ENCODE results near the gene CDO1. TPM values are rescaled to one million over a fixed set of nuclear protein-coding genes. Genes with fewer than 3 reads are reported as not detected.

CDO1 gene
- total and polyA plus RNA-seq, 4 donors = 2.9 to 31.7 (median 4.8) TPM

DNA sequence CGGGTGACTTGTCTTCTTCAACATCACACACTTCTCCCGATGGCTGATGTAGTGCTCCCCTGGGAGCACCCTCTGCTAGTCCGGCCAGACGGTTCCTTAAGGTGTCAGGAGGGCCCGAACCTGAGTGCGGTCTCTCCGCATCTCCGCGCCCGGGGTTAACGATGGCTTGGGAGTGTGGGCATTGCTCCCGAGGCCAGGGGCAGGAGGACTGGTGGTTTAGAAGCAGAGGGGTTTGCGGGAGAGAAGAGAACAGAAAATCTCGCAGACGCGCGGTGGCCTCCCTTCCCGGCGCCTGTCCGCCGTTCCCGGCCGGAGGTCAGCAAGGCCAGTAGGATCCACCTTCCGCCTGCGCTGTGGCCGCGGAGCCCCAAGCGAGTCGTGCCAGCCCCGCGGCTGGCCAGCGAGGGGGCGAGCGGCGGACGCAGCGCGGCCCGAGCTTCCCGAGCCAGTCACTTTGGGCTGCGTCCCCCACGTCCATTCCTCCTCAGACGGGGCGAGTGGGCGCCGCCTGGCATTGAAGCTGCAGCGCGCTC, 700 bp downstream of the CDO1 start:
- Histone ChIP-seq H3K27ac (ENCODE audit: low read depth in 1 of 2, low read length in 1 of 2) (peak overlapping the region in 1 of 2 donors; percentile 26), H3K27me3 (ENCODE audit: control insufficient read depth in 3 of 3, insufficient read depth in 3 of 3, low read length in 2 of 3) (peaks cover 0 to 12% (median 6%) of the 10 kb centered on the region in 3 donors), H3K36me3 (ENCODE audit: control insufficient read depth in 4 of 4, insufficient read depth in 4 of 4, low read length in 4 of 4) (peaks cover 0 to 11% (median 1%) of the 10 kb centered on the region in 4 donors), H3K9me3 (ENCODE audit: control insufficient read depth in 4 of 4, insufficient read depth in 3 of 4, low read length in 3 of 4) (peaks cover 0 to 2% (median 0%) of the 10 kb centered on the region in 4 donors), H3K9ac (ENCODE audit: insufficient read depth in 1 of 2, low read length in 2 of 2) (peak overlapping the region; percentile 59 to 90), H3K4me1 (ENCODE audit: control insufficient read depth in 5 of 5, insufficient read depth in 5 of 5, low read length in 5 of 5) (peaks cover 0 to 26% (median 4%) of the 10 kb centered on the region in 5 donors), H3K4me3 (peak overlapping the region; percentile 4)
- TF ChIP-seq, protein P1, sequence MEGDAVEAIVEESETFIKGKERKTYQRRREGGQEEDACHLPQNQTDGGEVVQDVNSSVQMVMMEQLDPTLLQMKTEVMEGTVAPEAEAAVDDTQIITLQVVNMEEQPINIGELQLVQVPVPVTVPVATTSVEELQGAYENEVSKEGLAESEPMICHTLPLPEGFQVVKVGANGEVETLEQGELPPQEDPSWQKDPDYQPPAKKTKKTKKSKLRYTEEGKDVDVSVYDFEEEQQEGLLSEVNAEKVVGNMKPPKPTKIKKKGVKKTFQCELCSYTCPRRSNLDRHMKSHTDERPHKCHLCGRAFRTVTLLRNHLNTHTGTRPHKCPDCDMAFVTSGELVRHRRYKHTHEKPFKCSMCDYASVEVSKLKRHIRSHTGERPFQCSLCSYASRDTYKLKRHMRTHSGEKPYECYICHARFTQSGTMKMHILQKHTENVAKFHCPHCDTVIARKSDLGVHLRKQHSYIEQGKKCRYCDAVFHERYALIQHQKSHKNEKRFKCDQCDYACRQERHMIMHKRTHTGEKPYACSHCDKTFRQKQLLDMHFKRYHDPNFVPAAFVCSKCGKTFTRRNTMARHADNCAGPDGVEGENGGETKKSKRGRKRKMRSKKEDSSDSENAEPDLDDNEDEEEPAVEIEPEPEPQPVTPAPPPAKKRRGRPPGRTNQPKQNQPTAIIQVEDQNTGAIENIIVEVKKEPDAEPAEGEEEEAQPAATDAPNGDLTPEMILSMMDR (IDR thresholded peaks at IDR 0.05; ENCODE audit: control extremely low read depth, extremely low read depth) = no peak
- 2% methylated on average over 32 to 48 of the region's 48 CpGs for WGBS, 2 donors
- peak; percentile 16 to 62 (median 53) for DNase-seq
- ATAC-seq (ENCODE audit: insufficient read depth, low FRiP score) = no peak

DNA sequence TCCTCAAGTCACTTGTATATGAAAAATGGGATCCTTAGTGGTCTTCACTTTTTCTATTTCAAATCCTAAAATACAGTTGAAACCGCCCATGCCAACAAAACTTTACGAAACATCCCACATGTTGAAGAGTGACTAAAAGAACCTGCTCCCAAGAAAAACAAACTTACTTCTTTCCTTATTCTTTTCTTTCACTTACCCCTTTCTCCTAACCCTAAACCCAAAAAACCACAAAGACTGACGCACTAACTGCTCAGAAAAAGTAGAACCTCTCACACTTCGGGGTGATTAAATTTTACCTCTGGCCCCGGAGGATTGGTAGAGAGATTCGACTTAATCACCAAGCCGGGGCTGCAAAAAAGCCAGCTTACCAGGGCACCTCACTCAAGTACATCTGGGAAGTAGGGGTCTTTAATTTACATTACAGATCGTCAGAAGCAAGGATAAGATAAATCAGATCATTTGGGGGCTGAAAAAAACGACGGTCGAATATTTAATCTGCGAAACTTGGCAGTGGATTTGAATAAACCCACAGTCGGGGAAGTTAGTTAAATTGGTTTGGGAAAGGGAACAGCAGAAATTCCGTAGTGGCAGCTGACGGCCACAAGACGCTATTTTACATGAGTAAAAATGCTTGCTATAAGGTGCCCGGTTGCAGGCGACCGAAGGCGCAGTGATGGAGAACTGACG, 1.3 kb downstream of the CDO1 start:
- Histone ChIP-seq H3K9ac (ENCODE audit: insufficient read depth in 1 of 2, low read length in 2 of 2) (peak overlapping the region in 1 of 2 donors; percentile 90), H3K9me3 (ENCODE audit: control insufficient read depth in 4 of 4, insufficient read depth in 3 of 4, low read length in 3 of 4) (peaks cover 0 to 2% (median 0%) of the 10 kb centered on the region in 4 donors), H3K36me3 (ENCODE audit: control insufficient read depth in 4 of 4, insufficient read depth in 4 of 4, low read length in 4 of 4) (peaks cover 0 to 11% (median 2%) of the 10 kb centered on the region in 4 donors), H3K4me3 (no peak overlapping the region), H3K27ac (ENCODE audit: low read depth in 1 of 2, low read length in 1 of 2) (no peak overlapping the region), H3K4me1 (ENCODE audit: control insufficient read depth in 5 of 5, insufficient read depth in 5 of 5, low read length in 5 of 5) (peaks cover 0 to 26% (median 4%) of the 10 kb centered on the region in 5 donors), H3K27me3 (ENCODE audit: control insufficient read depth in 3 of 3, insufficient read depth in 3 of 3, low read length in 2 of 3) (peaks cover 0 to 12% (median 6%) of the 10 kb centered on the region in 3 donors)
- TF ChIP-seq, protein P1 (IDR thresholded peaks at IDR 0.05; ENCODE audit: control extremely low read depth, extremely low read depth) = no peak
- ATAC-seq (ENCODE audit: insufficient read depth, low FRiP score) (no peak), DNase-seq (peak in 2 of 3 donors; percentile 12 to 39)
- 21 to 25% methylated on average over 21 of the region's 21 CpGs for WGBS, 2 donors

DNA sequence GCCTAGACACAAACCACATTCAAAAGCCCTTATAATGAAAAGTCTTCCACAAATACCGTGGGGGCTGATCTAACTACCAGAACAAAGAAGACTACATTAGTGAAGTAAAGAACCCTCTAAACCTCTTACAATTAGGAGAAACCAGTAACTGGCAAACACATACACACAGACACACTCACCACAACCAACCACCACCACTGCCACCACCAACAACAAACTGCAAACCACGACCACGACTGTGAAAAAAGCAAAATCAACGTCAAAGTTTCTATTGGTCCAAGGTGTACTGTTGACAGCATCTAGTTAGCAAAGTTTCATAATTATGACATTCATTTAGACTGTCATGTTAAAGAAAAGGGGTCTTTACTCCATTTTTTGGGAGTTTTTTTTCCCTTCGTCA, 2.7 kb downstream of the CDO1 start:
- Histone ChIP-seq H3K27me3 (ENCODE audit: control insufficient read depth in 3 of 3, insufficient read depth in 3 of 3, low read length in 2 of 3) (peaks cover 0 to 12% (median 6%) of the 10 kb centered on the region in 3 donors), H3K4me3 (no peak overlapping the region), H3K9ac (ENCODE audit: insufficient read depth in 1 of 2, low read length in 2 of 2) (peak overlapping the region in 1 of 2 donors; percentile 90), H3K4me1 (ENCODE audit: control insufficient read depth in 5 of 5, insufficient read depth in 5 of 5, low read length in 5 of 5) (peaks cover 0 to 26% (median 4%) of the 10 kb centered on the region in 5 donors), H3K36me3 (ENCODE audit: control insufficient read depth in 4 of 4, insufficient read depth in 4 of 4, low read length in 4 of 4) (peaks cover 0 to 19% (median 5%) of the 10 kb centered on the region in 4 donors), H3K27ac (ENCODE audit: low read depth in 1 of 2, low read length in 1 of 2) (no peak overlapping the region), H3K9me3 (ENCODE audit: control insufficient read depth in 4 of 4, insufficient read depth in 3 of 4, low read length in 3 of 4) (peaks cover 0 to 2% (median 0%) of the 10 kb centered on the region in 4 donors)
- ATAC-seq (ENCODE audit: insufficient read depth, low FRiP score) (no peak), DNase-seq (peak in 1 of 3 donors; percentile 27)
- 76 to 79% methylated on average over 5 of the region's 5 CpGs for WGBS, 2 donors
- TF ChIP-seq, protein P1 (IDR thresholded peaks at IDR 0.05; ENCODE audit: control extremely low read depth, extremely low read depth) = no peak

Data from lung (tissue), 12 donors.